GM04504 (cell line): ENCODE data around the gene PTPN14.
"Not testable (repeated sequence)": the region's sequence is repeated elsewhere in the genome, so short reads cannot be mapped to it uniquely, and the experiment has no call there.

Source experiments
- DNase-seq: peaks from one replicate; pipeline ENCODE4 v3.0.0-alpha.2; 2012; ENCODE audit warnings: low read depth

Gene PTPN14

DNA sequence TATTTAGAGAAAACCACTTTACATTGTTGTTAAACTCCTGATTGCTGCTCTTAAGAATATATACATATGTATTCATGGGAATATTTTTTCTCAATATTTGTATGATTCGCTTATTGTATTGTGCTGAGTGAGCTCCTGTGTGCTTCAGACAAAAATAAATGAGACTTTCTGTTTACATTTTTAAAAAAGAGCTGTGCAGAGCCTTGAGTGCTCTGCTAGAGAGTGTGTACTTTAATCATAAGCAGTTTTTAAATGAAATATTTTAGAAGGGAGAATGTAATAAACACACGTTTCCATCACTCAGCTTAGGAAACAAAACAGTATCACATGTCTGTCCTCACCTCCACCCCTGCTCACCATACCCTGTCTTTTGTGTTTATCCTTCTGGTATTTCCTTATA lies 9.7 kb downstream of the PTPN14 start:
- no peak for DNase-seq

- DNase-seq, result no peak
Measured at GRCh38 chr1:214541206-214541605, 10.2 kb downstream of the PTPN14 start.

DNA sequence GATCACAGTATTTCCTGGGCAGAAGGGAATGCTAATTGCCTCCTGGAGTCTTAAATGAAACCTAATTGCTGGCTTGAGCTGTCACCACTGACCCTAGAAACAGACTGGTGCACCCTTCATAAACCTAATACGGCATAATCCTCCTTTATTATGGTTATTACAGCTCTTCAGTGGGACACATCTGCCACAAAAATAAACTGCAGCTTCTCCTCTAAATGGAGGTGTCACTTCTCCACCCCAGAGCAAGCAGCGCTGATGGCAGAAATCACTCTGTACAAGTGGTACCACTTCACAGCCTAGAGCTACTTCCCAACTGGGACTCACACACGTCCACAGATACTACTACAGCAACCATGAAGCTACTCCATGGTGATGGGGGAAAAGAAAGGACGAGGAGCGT lies 11.1 kb downstream of the PTPN14 start:
- no peak for DNase-seq

DNA sequence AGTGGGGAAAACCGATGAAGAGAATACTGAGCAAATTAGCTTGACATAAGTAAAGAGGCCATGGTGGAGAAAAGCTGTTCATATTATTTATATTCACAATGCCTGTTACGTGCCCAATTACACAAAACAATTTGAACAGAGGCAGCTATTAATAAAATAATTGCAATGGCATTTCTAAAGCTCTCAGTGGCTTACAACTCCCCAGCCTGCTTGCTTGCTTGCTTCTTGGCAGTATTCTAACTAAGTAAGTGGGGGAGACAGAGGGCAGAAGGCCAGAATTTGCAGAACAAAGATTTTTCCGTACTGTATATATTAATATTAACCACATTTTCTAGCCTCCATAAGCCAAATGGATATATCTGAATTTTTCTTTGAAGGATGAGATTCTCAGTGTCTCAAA lies 12.9 kb downstream of the PTPN14 start:
- DNase-seq, result no peak

GRCh38 chr1:214537872-214538473 lies 13.4 kb downstream of the PTPN14 start:
- no peak for DNase-seq

- DNase-seq, result no peak
Measured at GRCh38 chr1:214537219-214537618, 14.2 kb downstream of the PTPN14 start.

- DNase-seq, result no peak
Measured at GRCh38 chr1:214532070-214532469, 19.3 kb downstream of the PTPN14 start.

- DNase-seq, result no peak
Measured at GRCh38 chr1:214525535-214526019, 25.8 kb downstream of the PTPN14 start.

DNA sequence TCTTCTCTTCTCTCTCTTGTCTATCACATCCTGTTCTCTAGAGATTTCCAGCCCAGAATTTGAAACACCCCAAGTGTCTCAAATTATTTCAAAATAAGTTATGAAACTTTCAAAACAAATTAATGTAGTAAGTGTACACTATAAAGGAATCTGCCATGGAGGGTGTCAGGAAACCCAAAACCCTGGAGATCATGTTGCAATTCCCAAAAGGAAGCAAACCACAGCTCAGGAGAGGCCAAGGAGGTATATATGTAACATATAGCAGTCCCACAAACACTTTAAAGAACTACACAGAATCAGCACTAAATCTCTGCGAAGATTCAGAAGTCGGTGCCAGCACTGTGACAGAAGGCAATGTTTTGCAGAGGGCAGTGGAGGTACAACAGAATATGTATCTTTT lies 26.6 kb downstream of the PTPN14 start:
- DNase-seq, result no peak

GRCh38 chr1:214523124-214523824 lies 28.1 kb downstream of the PTPN14 start:
- no peak for DNase-seq

GRCh38 chr1:214521458-214521857 lies 29.9 kb downstream of the PTPN14 start:
- DNase-seq, result not testable (repeated sequence)

- DNase-seq, result no peak
Measured at GRCh38 chr1:214520544-214521165, 30.7 kb downstream of the PTPN14 start.

DNA sequence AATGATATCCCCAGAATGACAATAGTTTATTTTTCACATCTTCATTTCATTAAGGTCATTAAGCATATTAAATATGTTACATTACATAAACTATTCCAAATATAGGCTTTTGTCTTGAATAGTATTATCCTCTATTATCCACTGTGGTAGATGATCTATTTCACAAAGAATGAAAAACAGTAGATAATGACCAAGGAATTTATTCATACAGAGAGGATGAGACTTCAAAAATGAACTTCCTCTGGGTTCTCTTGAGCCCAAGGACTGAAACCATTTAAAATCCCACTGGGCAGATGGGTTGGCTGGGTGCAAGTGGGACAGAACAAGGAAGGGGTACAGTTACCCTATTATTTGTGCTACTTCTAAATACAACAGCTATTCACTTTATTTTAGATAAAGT lies 33.0 kb downstream of the PTPN14 start:
- DNase-seq, result no peak

DNA sequence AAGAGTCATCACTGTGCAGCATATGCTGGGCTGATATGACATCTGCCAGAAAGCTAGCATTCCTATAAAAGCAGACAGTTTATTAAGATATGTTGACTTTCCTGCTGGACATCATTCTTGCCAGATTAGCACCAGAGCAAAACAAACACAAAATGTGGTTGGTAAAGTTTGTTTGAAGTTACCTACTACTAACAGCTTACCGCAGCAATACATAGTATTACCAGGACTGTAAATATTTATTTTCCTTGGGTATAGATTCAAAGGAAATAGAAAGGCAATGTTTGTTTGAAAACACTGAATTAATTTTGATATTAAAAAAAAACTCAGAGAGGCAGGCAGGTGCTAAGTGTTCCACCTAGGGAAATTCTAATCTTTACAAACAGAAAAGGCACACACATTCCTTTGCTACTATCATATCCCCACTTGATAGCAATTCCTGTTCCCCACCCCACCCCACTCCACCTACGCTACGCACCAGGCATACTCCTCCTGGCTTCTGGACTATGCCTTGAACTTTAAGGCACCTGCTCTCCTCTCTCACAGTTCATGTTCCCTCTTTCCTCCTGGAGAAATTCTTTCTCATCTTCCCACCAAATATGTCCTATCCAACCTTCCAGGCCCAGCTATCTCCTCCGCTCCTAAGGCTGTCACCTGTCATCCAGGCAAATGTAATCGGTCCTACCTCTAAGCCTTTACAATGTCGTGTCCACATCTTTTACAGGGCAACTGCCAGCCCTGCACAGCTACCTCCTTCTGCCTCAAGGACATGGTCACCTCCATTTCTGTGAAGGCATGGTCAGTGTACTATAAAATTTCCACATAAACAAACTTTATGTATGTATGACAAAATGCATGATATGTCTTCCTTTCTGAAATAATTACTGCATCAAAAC lies 34.7 kb downstream of the PTPN14 start:
- no peak for DNase-seq

GRCh38 chr1:214515544-214516433 lies 35.6 kb downstream of the PTPN14 start:
- no peak for DNase-seq

DNA sequence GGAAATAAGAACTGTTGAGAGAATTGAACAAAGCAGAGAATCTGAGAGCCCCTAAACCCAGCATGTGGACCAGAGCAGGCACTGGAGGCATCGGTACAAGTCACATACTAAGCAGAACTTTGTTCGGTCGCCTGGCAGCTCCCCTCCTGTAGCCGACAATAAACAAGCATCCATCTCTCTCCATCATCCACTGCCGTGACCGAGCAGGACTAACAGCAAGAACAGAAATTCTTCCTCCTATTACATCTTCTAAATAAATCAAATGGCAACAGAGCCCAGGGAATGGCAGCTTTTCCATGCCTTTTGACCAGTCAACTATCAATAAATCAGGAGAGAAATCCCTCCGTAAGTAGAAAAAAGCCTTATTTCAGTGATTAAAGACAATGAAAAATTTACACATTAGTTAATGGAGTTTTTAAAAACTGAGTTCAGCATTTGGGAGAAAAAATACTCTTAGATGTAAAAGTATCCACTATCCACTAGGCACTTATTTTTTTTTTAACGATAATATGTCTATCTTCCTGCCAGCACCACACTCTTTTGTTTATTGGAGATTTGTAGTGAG lies 36.5 kb downstream of the PTPN14 start:
- DNase-seq, result no peak

- DNase-seq, result no peak
Measured at GRCh38 chr1:214514032-214514818, 37.2 kb downstream of the PTPN14 start.

DNA sequence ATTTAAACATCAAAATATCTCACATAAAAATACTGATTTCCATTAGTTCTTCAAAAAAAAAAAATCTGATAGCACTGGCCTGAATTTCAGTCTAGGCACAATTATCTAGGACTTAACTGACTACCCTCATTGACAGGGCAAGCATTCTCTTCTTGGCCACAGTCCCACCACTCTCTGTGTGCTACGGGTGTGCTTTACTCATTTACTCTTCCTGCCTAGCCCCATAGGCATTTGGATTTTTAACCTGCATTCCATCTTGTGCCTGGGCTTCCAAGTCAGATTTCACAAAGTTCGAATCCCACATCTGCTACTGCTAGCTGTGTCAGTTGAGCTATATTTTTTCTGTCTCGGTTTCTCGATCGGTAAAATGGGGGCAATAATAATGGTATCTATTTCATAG lies 38.0 kb downstream of the PTPN14 start:
- DNase-seq, result no peak

GRCh38 chr1:214511639-214511998 lies 39.8 kb downstream of the PTPN14 start:
- no peak for DNase-seq

GRCh38 chr1:214510914-214511638 lies 40.3 kb downstream of the PTPN14 start:
- DNase-seq, result no peak
